HG02973 (cell line): ENCODE measurements around the gene ZSCAN1.
"Not testable (repeated sequence)": the region's sequence is repeated elsewhere in the genome, so short reads cannot be mapped to it uniquely, and the experiment has no call there.

Experiments used
- ATAC-seq: cut with Tn5 transposase; IDR thresholded peaks from one replicate; pipeline ENCODE4 v1.9.1; 2021; ENCODE audit warnings: moderate library complexity; ENCODE audit not compliant: unreplicated experiment

The ZSCAN1 gene

GRCh38 chr19:58033741-58034476, at the start of gene ZSCAN1:
TSS of gene ZSCAN1 (plus strand) at chr19:58034025. CDS start at chr19:58037837, 3,812 bp downstream.
- no peak for ATAC-seq

GRCh38 chr19:57992841-57993240, 41.0 kb upstream of the ZSCAN1 start:
- ATAC-seq: no peak

- ATAC-seq: no peak
Measured at GRCh38 chr19:58000677-58001076, 33.1 kb upstream of the ZSCAN1 start.

- ATAC-seq: no peak
Measured at GRCh38 chr19:58001895-58002369, 31.9 kb upstream of the ZSCAN1 start.

- peak; percentile 90 for ATAC-seq
Measured at GRCh38 chr19:58002384-58003173, 31.2 kb upstream of the ZSCAN1 start, which contains the start of gene ZNF606. TSS of gene ZNF606 (minus strand) at chr19:58002820. CDS start at chr19:58001319, 1,501 bp downstream.

- ATAC-seq: no peak
Measured at GRCh38 chr19:58003174-58003828, 30.5 kb upstream of the ZSCAN1 start.

GRCh38 chr19:58007285-58007684, 26.5 kb upstream of the ZSCAN1 start:
- ATAC-seq: no peak

GRCh38 chr19:58008877-58009276, 24.9 kb upstream of the ZSCAN1 start:
- ATAC-seq: not testable (repeated sequence)

- peak; percentile 13 for ATAC-seq
Measured at GRCh38 chr19:58009301-58009665, 24.5 kb upstream of the ZSCAN1 start.

- peak; percentile 67 for ATAC-seq
Measured at GRCh38 chr19:58009666-58010301, 24.0 kb upstream of the ZSCAN1 start.

GRCh38 chr19:58010507-58010906, 23.3 kb upstream of the ZSCAN1 start:
- ATAC-seq: no peak

GRCh38 chr19:58014141-58014540, 19.7 kb upstream of the ZSCAN1 start:
- no peak for ATAC-seq

- ATAC-seq: no peak
Measured at GRCh38 chr19:58020129-58020528, 13.7 kb upstream of the ZSCAN1 start.

- ATAC-seq: no peak
Measured at GRCh38 chr19:58021541-58022282, 12.1 kb upstream of the ZSCAN1 start.

- ATAC-seq: no peak
Measured at GRCh38 chr19:58022283-58022660, 11.6 kb upstream of the ZSCAN1 start.

- no peak for ATAC-seq
Measured at GRCh38 chr19:58024661-58025060, 9.2 kb upstream of the ZSCAN1 start.

GRCh38 chr19:58034477-58034793, 610 bp downstream of the ZSCAN1 start:
- ATAC-seq: no peak

GRCh38 chr19:58035863-58036262, 2.0 kb downstream of the ZSCAN1 start:
- ATAC-seq: no peak

GRCh38 chr19:58037927-58038687, 4.3 kb downstream of the ZSCAN1 start:
- no peak for ATAC-seq

GRCh38 chr19:58038688-58039204, 4.9 kb downstream of the ZSCAN1 start:
- no peak for ATAC-seq
